Progenitor cell of endocrine pancreas (in vitro differentiated cells): ENCODE results near the gene NMBR. TPM values are rescaled to one million over a fixed set of nuclear protein-coding genes. Genes with fewer than 3 reads are reported as not detected.
"Not testable (repeated sequence)": the region's sequence is repeated elsewhere in the genome, so short reads cannot be mapped to it uniquely, and the experiment has no call there.

Experiments used
- DNase-seq: peaks from one replicate; pipeline ENCODE4 v3.0.0; 2021; ENCODE audit warnings: low spot score; ENCODE audit not compliant: unreplicated experiment
- H3K27ac Mint-ChIP-seq: 2 replicates; pipeline ENCODE4 v1.8.0; 2021; ENCODE audit warnings: mild to moderate bottlenecking, moderate library complexity, mixed read lengths
- H3K27me3 Mint-ChIP-seq: 2 replicates; pipeline ENCODE4 v1.8.0; 2021; ENCODE audit warnings: mixed read lengths
- H3K36me3 Mint-ChIP-seq: 2 replicates; pipeline ENCODE4 v1.8.0; 2022; ENCODE audit warnings: mixed read lengths; ENCODE audit not compliant: insufficient read depth
- H3K4me1 Mint-ChIP-seq: 2 replicates; pipeline ENCODE4 v1.8.0; 2021; ENCODE audit warnings: low read depth, mixed read lengths
- H3K4me3 Mint-ChIP-seq: 2 replicates; pipeline ENCODE4 v1.8.0; 2021; ENCODE audit warnings: low read depth, mild to moderate bottlenecking, moderate library complexity, mixed read lengths
- H3K9me3 Mint-ChIP-seq: 2 replicates; pipeline ENCODE4 v1.8.0; 2021; ENCODE audit warnings: low read depth, mixed read lengths
- CTCF ChIP-seq: fragments of 200-600 bp; sonication (generic); IDR thresholded peaks from one replicate; pipeline ENCODE4 v1.5.0; 2021; ENCODE audit warnings: antibody characterized with exemption, mild to moderate bottlenecking; ENCODE audit not compliant: unreplicated experiment
- total RNA-seq: library from RNA; stranded (reverse); gene quantifications from 2 replicates; pipeline ENCODE4 v1.2.1, GENCODE V29; 2021

The NMBR gene
- total RNA-seq, 1 donor from 2014 or later = 0.74 TPM

GRCh38 chr6:142155895-142156757 is 9.2 kb upstream of the NMBR start:
- peak; percentile 68 for TF ChIP-seq CTCF
- H3K27ac Mint-ChIP-seq = peak overlapping the region; percentile 8
- H3K36me3 Mint-ChIP-seq = no peaks in the 10 kb centered on the region
- H3K4me1 Mint-ChIP-seq = peaks cover 6% of the 10 kb centered on the region
- no peaks in the 10 kb centered on the region for H3K9me3 Mint-ChIP-seq
- H3K27me3 Mint-ChIP-seq = no peaks in the 10 kb centered on the region
- DNase-seq = no peak
- H3K4me3 Mint-ChIP-seq = no peak overlapping the region

- Mint-ChIP-seq H3K27me3 (no peaks in the 10 kb centered on the region), H3K4me1 (peaks cover 6% of the 10 kb centered on the region), H3K4me3 (no peak overlapping the region), H3K9me3 (no peaks in the 10 kb centered on the region), H3K36me3 (peaks cover 3% of the 10 kb centered on the region), H3K27ac (no peak overlapping the region)
- TF ChIP-seq CTCF = no peak
- no peak for DNase-seq
Measured at GRCh38 chr6:142155091-142155490, 8.2 kb upstream of the NMBR start.

GRCh38 chr6:142154336-142154735 is 7.4 kb upstream of the NMBR start:
- no peak for TF ChIP-seq CTCF
- Mint-ChIP-seq H3K27ac (no peak overlapping the region), H3K36me3 (peaks cover 3% of the 10 kb centered on the region), H3K4me1 (peaks cover 11% of the 10 kb centered on the region), H3K27me3 (no peaks in the 10 kb centered on the region), H3K4me3 (no peak overlapping the region), H3K9me3 (no peaks in the 10 kb centered on the region)
- DNase-seq = no peak

- no peak for DNase-seq
- Mint-ChIP-seq H3K4me1 (peaks cover 20% of the 10 kb centered on the region), H3K27ac (no peak overlapping the region), H3K4me3 (no peak overlapping the region), H3K27me3 (no peaks in the 10 kb centered on the region), H3K36me3 (peaks cover 3% of the 10 kb centered on the region), H3K9me3 (no peaks in the 10 kb centered on the region)
- no peak for TF ChIP-seq CTCF
Measured at GRCh38 chr6:142153196-142153595, 6.3 kb upstream of the NMBR start.

- Mint-ChIP-seq H3K36me3 (peaks cover 3% of the 10 kb centered on the region), H3K4me3 (no peak overlapping the region), H3K9me3 (no peaks in the 10 kb centered on the region), H3K4me1 (peaks cover 24% of the 10 kb centered on the region), H3K27ac (no peak overlapping the region), H3K27me3 (no peaks in the 10 kb centered on the region)
- no peak for TF ChIP-seq CTCF
- DNase-seq = no peak
Measured at GRCh38 chr6:142152746-142153145, 5.8 kb upstream of the NMBR start.

- not testable (repeated sequence) for H3K9me3 Mint-ChIP-seq, H3K27ac Mint-ChIP-seq
Measured at GRCh38 chr6:142141531-142141930, 5.4 kb downstream of the NMBR start.

More at GRCh38 chr6:142141531-142141930, 5.4 kb downstream of the NMBR start:
- H3K27me3 Mint-ChIP-seq, H3K4me3 Mint-ChIP-seq, H3K36me3 Mint-ChIP-seq, DNase-seq, H3K4me1 Mint-ChIP-seq: not testable (repeated sequence)
